ENCODE data around the gene RIN1. TPM values are rescaled to one million over a fixed set of nuclear protein-coding genes. Genes with fewer than 3 reads are reported as not detected.

Gene RIN1
- total and polyA plus RNA-seq, 2 of the 13 experiments (the other 11 are each of a cell fraction or from before 2014, with no cell fraction given): 2.4 to 4.1 TPM

DNA sequence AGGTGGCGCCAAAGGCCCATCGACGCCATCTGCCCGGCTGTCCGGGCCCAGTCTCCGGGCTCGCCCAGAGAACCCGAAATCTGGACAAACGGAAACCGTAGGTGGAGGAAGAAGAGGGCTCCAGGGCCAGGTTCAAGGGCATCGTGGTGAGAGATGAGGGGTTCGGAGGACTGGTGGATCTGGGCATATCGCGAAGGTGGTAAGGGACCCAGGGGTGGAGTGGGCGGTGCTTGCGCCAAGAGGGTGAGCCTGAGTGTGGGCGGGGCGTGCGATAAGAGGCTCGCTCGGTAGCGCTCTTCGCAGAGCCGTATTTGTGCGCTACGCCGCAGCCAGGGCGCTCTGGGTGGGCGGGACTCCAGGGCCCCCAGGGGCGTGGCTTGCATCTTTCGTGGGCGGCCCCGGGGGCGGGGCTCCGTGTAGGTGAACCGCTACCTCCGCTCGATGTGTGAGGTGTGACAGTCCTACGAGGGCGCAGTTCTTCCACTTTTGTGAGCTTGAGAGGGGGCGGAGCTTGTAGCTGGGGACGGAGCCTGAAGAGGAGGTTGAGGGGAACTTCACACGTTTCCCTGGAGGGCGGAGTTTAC is 24.2 kb downstream of the RIN1 start (continued):
- TF ChIP-seq, protein P1, sequence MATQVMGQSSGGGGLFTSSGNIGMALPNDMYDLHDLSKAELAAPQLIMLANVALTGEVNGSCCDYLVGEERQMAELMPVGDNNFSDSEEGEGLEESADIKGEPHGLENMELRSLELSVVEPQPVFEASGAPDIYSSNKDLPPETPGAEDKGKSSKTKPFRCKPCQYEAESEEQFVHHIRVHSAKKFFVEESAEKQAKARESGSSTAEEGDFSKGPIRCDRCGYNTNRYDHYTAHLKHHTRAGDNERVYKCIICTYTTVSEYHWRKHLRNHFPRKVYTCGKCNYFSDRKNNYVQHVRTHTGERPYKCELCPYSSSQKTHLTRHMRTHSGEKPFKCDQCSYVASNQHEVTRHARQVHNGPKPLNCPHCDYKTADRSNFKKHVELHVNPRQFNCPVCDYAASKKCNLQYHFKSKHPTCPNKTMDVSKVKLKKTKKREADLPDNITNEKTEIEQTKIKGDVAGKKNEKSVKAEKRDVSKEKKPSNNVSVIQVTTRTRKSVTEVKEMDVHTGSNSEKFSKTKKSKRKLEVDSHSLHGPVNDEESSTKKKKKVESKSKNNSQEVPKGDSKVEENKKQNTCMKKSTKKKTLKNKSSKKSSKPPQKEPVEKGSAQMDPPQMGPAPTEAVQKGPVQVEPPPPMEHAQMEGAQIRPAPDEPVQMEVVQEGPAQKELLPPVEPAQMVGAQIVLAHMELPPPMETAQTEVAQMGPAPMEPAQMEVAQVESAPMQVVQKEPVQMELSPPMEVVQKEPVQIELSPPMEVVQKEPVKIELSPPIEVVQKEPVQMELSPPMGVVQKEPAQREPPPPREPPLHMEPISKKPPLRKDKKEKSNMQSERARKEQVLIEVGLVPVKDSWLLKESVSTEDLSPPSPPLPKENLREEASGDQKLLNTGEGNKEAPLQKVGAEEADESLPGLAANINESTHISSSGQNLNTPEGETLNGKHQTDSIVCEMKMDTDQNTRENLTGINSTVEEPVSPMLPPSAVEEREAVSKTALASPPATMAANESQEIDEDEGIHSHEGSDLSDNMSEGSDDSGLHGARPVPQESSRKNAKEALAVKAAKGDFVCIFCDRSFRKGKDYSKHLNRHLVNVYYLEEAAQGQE (IDR thresholded peaks at IDR 0.05; ENCODE audit: borderline replicate concordance in 1 of 2, low read depth in 1 of 2, low read length in 2 of 2): no peak
- TF ChIP-seq SMAD9 (CRISPR knock-in tag; IDR thresholded peaks at IDR 0.05): peak; percentile 54; the same call in 1 of the 2 replicates
- TF ChIP-seq AGO1 (IDR thresholded peaks at IDR 0.05; ENCODE audit: low read depth, low read length, poor library complexity, severe bottlenecking): no peak
- TF ChIP-seq ELF3 (CRISPR knock-in tag; IDR thresholded peaks at IDR 0.05): no peak
- no peak for TF ChIP-seq FOXO1 (CRISPR knock-in tag; IDR thresholded peaks at IDR 0.05)
- TF ChIP-seq NR2F2 (IDR thresholded peaks at IDR 0.05; ENCODE audit: borderline replicate concordance, low read depth): no peak
- TF ChIP-seq ZBTB26 (CRISPR knock-in tag; IDR thresholded peaks at IDR 0.05; ENCODE audit: borderline replicate concordance): 0 out of 2 replicates have a peak, but pooled peaks have one; percentile 9
- no peak for TF ChIP-seq ZBTB33 (CRISPR knock-in tag; IDR thresholded peaks at IDR 0.05)
- TF ChIP-seq BATF2 (CRISPR knock-in tag; IDR thresholded peaks at IDR 0.05): no peak
- no peak for TF ChIP-seq ELF1 (CRISPR knock-in tag; IDR thresholded peaks at IDR 0.05)
- TF ChIP-seq CCAR2 (optimal IDR thresholded peaks at IDR 0.05; ENCODE audit: low read depth, low read length): no peak
- peak; percentile 85 for TF ChIP-seq THAP9 (CRISPR knock-in tag; IDR thresholded peaks at IDR 0.05; ENCODE audit: borderline replicate concordance)
- TF ChIP-seq ZNF547 (CRISPR knock-in tag; IDR thresholded peaks at IDR 0.05): no peak; the same call in 1 of the 2 replicates
- peak; percentile 49; the same call in 1 of the 2 replicates for TF ChIP-seq GATA4 (IDR thresholded peaks at IDR 0.05; ENCODE audit: borderline replicate concordance, low read depth)
- TF ChIP-seq GMEB2 (CRISPR knock-in tag; IDR thresholded peaks at IDR 0.05; ENCODE audit: low read depth): no peak
- no peak for TF ChIP-seq JUNB (CRISPR knock-in tag; IDR thresholded peaks at IDR 0.05; ENCODE audit: borderline replicate concordance)

Measured in HepG2 (cell line).